HG03066 (cell line): Measurements from ENCODE around the gene SNX20.

Source experiments
- ATAC-seq: cut with Tn5 transposase; IDR thresholded peaks from one replicate; pipeline ENCODE4 v1.9.1; 2021; ENCODE audit warnings: low read depth; ENCODE audit not compliant: unreplicated experiment

The SNX20 gene

GRCh38 chr16:50683689-50684374 lies 2.7 kb upstream of the SNX20 start:
- peak; percentile 64 for ATAC-seq

GRCh38 chr16:50680556-50680893 lies 587 bp downstream of the SNX20 start:
- no peak for ATAC-seq

GRCh38 chr16:50679676-50680555 lies 1.2 kb downstream of the SNX20 start:
- no peak for ATAC-seq

GRCh38 chr16:50679266-50679665 lies 1.8 kb downstream of the SNX20 start:
- no peak for ATAC-seq

- ATAC-seq: no peak
Observed at GRCh38 chr16:50678531-50678930, 2.6 kb downstream of the SNX20 start.

- ATAC-seq: no peak
Observed at GRCh38 chr16:50677351-50677750, 3.8 kb downstream of the SNX20 start.

- no peak for ATAC-seq
Observed at GRCh38 chr16:50676684-50677225, 4.4 kb downstream of the SNX20 start.

GRCh38 chr16:50675686-50676610 lies 5.2 kb downstream of the SNX20 start:
- ATAC-seq: no peak

GRCh38 chr16:50674831-50675230 lies 6.3 kb downstream of the SNX20 start:
- ATAC-seq: no peak

- no peak for ATAC-seq
Observed at GRCh38 chr16:50673496-50674275, 7.4 kb downstream of the SNX20 start.

GRCh38 chr16:50671644-50672260 lies 9.4 kb downstream of the SNX20 start:
- no peak for ATAC-seq

- ATAC-seq: no peak
Observed at GRCh38 chr16:50670476-50670875, 10.6 kb downstream of the SNX20 start.

- no peak for ATAC-seq
Observed at GRCh38 chr16:50669741-50670140, 11.4 kb downstream of the SNX20 start.

- ATAC-seq: no peak
Observed at GRCh38 chr16:50668368-50669008, 12.6 kb downstream of the SNX20 start.

- ATAC-seq: no peak
Observed at GRCh38 chr16:50667497-50668367, 13.4 kb downstream of the SNX20 start.

- peak; percentile 91 for ATAC-seq
Observed at GRCh38 chr16:50666658-50667496, 14.2 kb downstream of the SNX20 start.
